GM23338 (cell line): ENCODE data around the gene AMPH. TPM values are rescaled to one million over a fixed set of nuclear protein-coding genes. Genes with fewer than 3 reads are reported as not detected.

ENCODE experiments used
- ATAC-seq: fragments of 200-7000 bp; cut with Tn5 transposase; 3 replicates; pipeline ENCODE4 v1.9.1; 2020
- DNase-seq: peaks from one replicate; pipeline ENCODE4 v3.0.0-alpha.2; 2015; ENCODE audit warnings: low spot score
- H2AFZ ChIP-seq: fragments of 200-600 bp; sonication (generic); 2 replicates; pipeline ENCODE4 v1.8.0; 2016; ENCODE audit warnings: antibody characterized with exemption, mild to moderate bottlenecking, moderate library complexity
- H3F3A ChIP-seq: fragments of 200-600 bp; sonication (generic); replicated peaks from 2 replicates; pipeline ENCODE4 v1.8.0; 2017; ENCODE audit warnings: antibody characterized with exemption, mixed run types, low read depth
- H3K27ac ChIP-seq: fragments of 200-600 bp; sonication (generic); 2 replicates; pipeline ENCODE4 v1.6.1; 2016; ENCODE audit warnings: low read depth
- H3K27me3 ChIP-seq: fragments of 200-600 bp; sonication (generic); 2 replicates; pipeline ENCODE4 v1.8.0; 2016; ENCODE audit warnings: mild to moderate bottlenecking, mixed run types, moderate library complexity; ENCODE audit not compliant: insufficient read depth
- H3K36me3 ChIP-seq: fragments of 200-600 bp; sonication (generic); 2 replicates; pipeline ENCODE4 v1.8.0; 2016; ENCODE audit warnings: mild to moderate bottlenecking; ENCODE audit not compliant: insufficient read depth
- H3K4me1 ChIP-seq: fragments of 200-600 bp; sonication (generic); 2 replicates; pipeline ENCODE4 v1.8.0; 2016; ENCODE audit warnings: mild to moderate bottlenecking, moderate library complexity; ENCODE audit not compliant: insufficient read depth
- H3K4me2 ChIP-seq: fragments of 200-600 bp; sonication (generic); 2 replicates; pipeline ENCODE4 v1.7.1; 2017; ENCODE audit warnings: mixed run types
- H3K4me3 ChIP-seq: fragments of 200-600 bp; sonication (generic); 2 replicates; pipeline ENCODE4 v1.6.1; 2016; ENCODE audit warnings: mixed run types
- H3K79me2 ChIP-seq: fragments of 200-600 bp; sonication (generic); replicated peaks from 2 replicates; pipeline ENCODE4 v1.8.0; 2017; ENCODE audit warnings: mild to moderate bottlenecking; ENCODE audit not compliant: insufficient read depth
- H3K9me2 ChIP-seq: fragments of 200-600 bp; sonication (generic); 2 replicates; pipeline ENCODE4 v1.8.0; 2017; ENCODE audit not compliant: insufficient read depth
- H4K20me1 ChIP-seq: fragments of 200-600 bp; sonication (generic); replicated peaks from 2 replicates; pipeline ENCODE4 v1.8.0; 2017; ENCODE audit warnings: mild to moderate bottlenecking; ENCODE audit not compliant: insufficient read depth
- H3K27ac Mint-ChIP-seq: 2 replicates; pipeline ENCODE4 v1.8.0; 2020; ENCODE audit warnings: inconsistent platforms, mild to moderate bottlenecking, moderate library complexity, mixed read lengths
- H3K27me3 Mint-ChIP-seq: 3 replicates; pipeline ENCODE4 v1.8.0; 2022; ENCODE audit warnings: low read depth, mild to moderate bottlenecking, moderate library complexity, mixed read lengths, inconsistent platforms; ENCODE audit not compliant: insufficient read depth, poor library complexity
- H3K36me3 Mint-ChIP-seq: 3 replicates; pipeline ENCODE4 v1.8.0; 2021; ENCODE audit warnings: low read depth, mild to moderate bottlenecking, inconsistent platforms, moderate library complexity, mixed read lengths
- H3K4me1 Mint-ChIP-seq: 3 replicates; pipeline ENCODE4 v1.8.0; 2020; ENCODE audit warnings: mild to moderate bottlenecking, inconsistent platforms, mixed read lengths
- H3K4me3 Mint-ChIP-seq: 3 replicates; pipeline ENCODE4 v1.8.0; 2021; ENCODE audit warnings: moderate library complexity, mild to moderate bottlenecking, inconsistent platforms, mixed read lengths
- H3K9me3 Mint-ChIP-seq: 3 replicates; pipeline ENCODE4 v1.8.0; 2020; ENCODE audit warnings: moderate library complexity, mild to moderate bottlenecking, inconsistent platforms, mixed read lengths
- CREB1 ChIP-seq: fragments of 250-450 bp; sonication (Bioruptor Pico); IDR thresholded peaks from 2 replicates; pipeline ENCODE4 v1.5.0; 2020; ENCODE audit warnings: low read depth, mild to moderate bottlenecking, moderate library complexity
- EZH2 ChIP-seq: fragments of 200-600 bp; sonication (generic); IDR thresholded peaks from one replicate; pipeline ENCODE4 v1.8.0; 2017; ENCODE audit warnings: antibody characterized with exemption, mild to moderate bottlenecking, low read depth; ENCODE audit not compliant: unreplicated experiment
- EZH2phosphoT487 ChIP-seq: fragments of 200-600 bp; sonication (generic); IDR thresholded peaks from one replicate; pipeline ENCODE4 v1.8.1; 2018; ENCODE audit warnings: antibody characterized with exemption; ENCODE audit not compliant: unreplicated experiment
- JUNB ChIP-seq: IDR thresholded peaks from one replicate; pipeline ENCODE4 v1.6.1; 2016; ENCODE audit warnings: antibody characterized with exemption; ENCODE audit not compliant: unreplicated experiment
- NANOG ChIP-seq: IDR thresholded peaks from 2 replicates; pipeline ENCODE4 v1.6.1; 2016; ENCODE audit warnings: antibody characterized with exemption, borderline replicate concordance
- STAT1 ChIP-seq: IDR thresholded peaks from one replicate; pipeline ENCODE4 v1.6.1; 2016; ENCODE audit warnings: antibody characterized with exemption; ENCODE audit not compliant: unreplicated experiment
- ZNF114 ChIP-seq: fragments of 250-450 bp; sonication (Bioruptor Pico); IDR thresholded peaks from 2 replicates; pipeline ENCODE4 v1.5.0; 2020; ENCODE audit warnings: mild to moderate bottlenecking, moderate library complexity
- polyA plus RNA-seq: library from polyadenylated mRNA; unstranded; fragments of >200 nt; fragmentation: Nextera tagmentation; extraction: Ambion mirVana; gene quantifications from 2 replicates; pipeline ENCODE4 v1.2.1, GENCODE V29; 2016
- total RNA-seq: library from RNA; depleted of rRNA; stranded (reverse); fragments of >200 nt; shearing (Covaris generic); gene quantifications from 2 replicates; pipeline ENCODE4 v1.2.3, GENCODE V29; 2014
- TF ChIP-seq, protein P1 (sequence below): IDR thresholded peaks from one replicate; pipeline ENCODE4 v1.6.1; 2018; ENCODE audit warnings: antibody characterized with exemption; ENCODE audit not compliant: unreplicated experiment
- TF ChIP-seq, protein P2 (sequence below), 2 experiments: fragments of 200-600 bp in 1 of 2; sonication (generic) in 1 of 2; conservative IDR thresholded peaks; 2 replicates each; pipeline versions ENCODE4 v1.5.1 to v1.6.1; 2016 to 2017; ENCODE audit warnings: antibody characterized with exemption in 2 of 2, low read depth in 2 of 2, mild to moderate bottlenecking in 2 of 2, moderate library complexity in 1 of 2

AMPH gene
- total and polyA plus RNA-seq, 2 experiments from 2014 or later, result 4.8 to 10.2 TPM

DNA sequence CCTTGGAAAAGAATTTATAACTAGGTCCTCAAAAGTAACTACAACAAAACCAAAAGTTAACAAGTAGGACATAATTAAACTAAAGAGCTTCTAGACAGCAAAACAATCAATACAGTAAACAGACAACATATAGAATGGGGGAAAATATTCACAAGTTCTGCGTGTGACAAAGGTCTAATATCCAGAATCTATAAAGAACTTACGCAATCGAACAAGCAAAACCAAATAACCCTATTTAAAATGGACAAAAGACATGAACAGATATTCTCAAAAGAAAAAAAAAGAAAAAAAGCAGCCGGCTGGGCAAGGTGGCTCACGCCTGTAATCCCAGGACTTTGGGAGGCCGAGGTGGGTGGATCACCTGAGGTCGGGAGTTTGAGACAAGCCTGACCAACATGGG, 33.8 kb upstream of the AMPH start:
- H3K27me3 ChIP-seq, result no peaks in the 10 kb centered on the region
- H3K4me1 Mint-ChIP-seq, result peaks cover 3% of the 10 kb centered on the region; the same call in 1 of the 3 replicates
- H4K20me1 ChIP-seq, result no peaks in the 10 kb centered on the region
- H3K9me2 ChIP-seq, result no peaks in the 10 kb centered on the region
- no peak overlapping the region for H3K27ac ChIP-seq
- TF ChIP-seq JUNB (no peak), CREB1 (CRISPR knock-in tag) (no peak), NANOG (no peak), STAT1 (no peak), EZH2phosphoT487 (no peak), EZH2 (no peak), ZNF114 (CRISPR knock-in tag) (no peak)
- TF ChIP-seq, protein P1, sequence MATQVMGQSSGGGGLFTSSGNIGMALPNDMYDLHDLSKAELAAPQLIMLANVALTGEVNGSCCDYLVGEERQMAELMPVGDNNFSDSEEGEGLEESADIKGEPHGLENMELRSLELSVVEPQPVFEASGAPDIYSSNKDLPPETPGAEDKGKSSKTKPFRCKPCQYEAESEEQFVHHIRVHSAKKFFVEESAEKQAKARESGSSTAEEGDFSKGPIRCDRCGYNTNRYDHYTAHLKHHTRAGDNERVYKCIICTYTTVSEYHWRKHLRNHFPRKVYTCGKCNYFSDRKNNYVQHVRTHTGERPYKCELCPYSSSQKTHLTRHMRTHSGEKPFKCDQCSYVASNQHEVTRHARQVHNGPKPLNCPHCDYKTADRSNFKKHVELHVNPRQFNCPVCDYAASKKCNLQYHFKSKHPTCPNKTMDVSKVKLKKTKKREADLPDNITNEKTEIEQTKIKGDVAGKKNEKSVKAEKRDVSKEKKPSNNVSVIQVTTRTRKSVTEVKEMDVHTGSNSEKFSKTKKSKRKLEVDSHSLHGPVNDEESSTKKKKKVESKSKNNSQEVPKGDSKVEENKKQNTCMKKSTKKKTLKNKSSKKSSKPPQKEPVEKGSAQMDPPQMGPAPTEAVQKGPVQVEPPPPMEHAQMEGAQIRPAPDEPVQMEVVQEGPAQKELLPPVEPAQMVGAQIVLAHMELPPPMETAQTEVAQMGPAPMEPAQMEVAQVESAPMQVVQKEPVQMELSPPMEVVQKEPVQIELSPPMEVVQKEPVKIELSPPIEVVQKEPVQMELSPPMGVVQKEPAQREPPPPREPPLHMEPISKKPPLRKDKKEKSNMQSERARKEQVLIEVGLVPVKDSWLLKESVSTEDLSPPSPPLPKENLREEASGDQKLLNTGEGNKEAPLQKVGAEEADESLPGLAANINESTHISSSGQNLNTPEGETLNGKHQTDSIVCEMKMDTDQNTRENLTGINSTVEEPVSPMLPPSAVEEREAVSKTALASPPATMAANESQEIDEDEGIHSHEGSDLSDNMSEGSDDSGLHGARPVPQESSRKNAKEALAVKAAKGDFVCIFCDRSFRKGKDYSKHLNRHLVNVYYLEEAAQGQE, result no peak
- H3K27ac Mint-ChIP-seq, result no peak overlapping the region
- no peak overlapping the region for H3K4me3 Mint-ChIP-seq
- DNase-seq, result no peak
- H3K36me3 ChIP-seq, result no peaks in the 10 kb centered on the region
- H3K4me2 ChIP-seq, result no peak overlapping the region
- no peak overlapping the region for H3K4me3 ChIP-seq
- no peak for ATAC-seq
- no peaks in the 10 kb centered on the region; the same call in 2 of the 3 replicates for H3K36me3 Mint-ChIP-seq
- H3K27me3 Mint-ChIP-seq, result peaks cover 2% of the 10 kb centered on the region
- H3K9me3 Mint-ChIP-seq, result no peaks in the 10 kb centered on the region; the same call in 1 of the 3 replicates
- no peak overlapping the region for H2AFZ ChIP-seq
- no peaks in the 10 kb centered on the region for H3K4me1 ChIP-seq
- no peaks in the 10 kb centered on the region for H3K79me2 ChIP-seq
- H3F3A ChIP-seq, result no peaks in the 10 kb centered on the region

DNA sequence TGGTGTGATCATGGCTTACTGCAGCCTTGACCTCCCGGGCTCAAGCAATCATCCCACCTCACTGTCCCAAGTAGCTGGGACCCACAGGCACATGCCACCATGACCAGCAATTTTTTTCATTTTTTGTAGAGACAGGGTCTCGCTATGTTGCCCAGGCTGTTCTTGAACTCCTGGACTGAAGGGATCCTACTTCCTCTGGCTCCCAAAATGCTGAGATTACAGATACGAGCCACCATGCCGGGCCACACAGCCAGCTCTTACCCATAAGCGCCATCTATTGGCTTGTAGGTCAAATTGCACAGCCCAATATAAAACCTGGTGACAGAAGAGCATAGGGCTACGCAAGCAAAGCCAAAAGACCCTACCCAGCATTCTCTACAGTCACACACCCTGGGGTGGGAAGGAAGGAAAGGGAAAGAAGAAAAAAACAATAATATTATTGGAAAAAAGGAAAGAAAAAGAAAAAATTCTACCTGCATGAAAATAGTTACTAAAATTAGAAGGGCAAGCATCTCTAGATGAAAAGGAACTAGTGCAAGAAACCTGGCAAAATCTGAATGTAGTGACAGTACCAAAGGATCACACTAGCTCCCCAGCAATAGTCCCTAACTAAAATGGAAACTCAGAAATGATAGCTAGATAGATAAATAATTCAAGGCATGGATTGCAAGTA, 29.4 kb upstream of the AMPH start:
- no peaks in the 10 kb centered on the region for H3K9me2 ChIP-seq
- Mint-ChIP-seq H3K27me3 (peaks cover 2% of the 10 kb centered on the region), H3K27ac (no peak overlapping the region), H3K4me3 (no peak overlapping the region), H3K9me3 (no peaks in the 10 kb centered on the region; the same call in none of the 3 replicates), H3K4me1 (peaks cover 2% of the 10 kb centered on the region; the same call in 1 of the 3 replicates), H3K36me3 (no peaks in the 10 kb centered on the region; the same call in 2 of the 3 replicates)
- no peaks in the 10 kb centered on the region for H3K4me1 ChIP-seq
- no peaks in the 10 kb centered on the region for H3F3A ChIP-seq
- H4K20me1 ChIP-seq, result no peaks in the 10 kb centered on the region
- H3K4me3 ChIP-seq, result no peak overlapping the region
- H3K27ac ChIP-seq, result no peak overlapping the region
- ATAC-seq (peak; percentile 96), DNase-seq (peak; percentile 84)
- TF ChIP-seq CREB1 (CRISPR knock-in tag), result no peak
- TF ChIP-seq, protein P2, sequence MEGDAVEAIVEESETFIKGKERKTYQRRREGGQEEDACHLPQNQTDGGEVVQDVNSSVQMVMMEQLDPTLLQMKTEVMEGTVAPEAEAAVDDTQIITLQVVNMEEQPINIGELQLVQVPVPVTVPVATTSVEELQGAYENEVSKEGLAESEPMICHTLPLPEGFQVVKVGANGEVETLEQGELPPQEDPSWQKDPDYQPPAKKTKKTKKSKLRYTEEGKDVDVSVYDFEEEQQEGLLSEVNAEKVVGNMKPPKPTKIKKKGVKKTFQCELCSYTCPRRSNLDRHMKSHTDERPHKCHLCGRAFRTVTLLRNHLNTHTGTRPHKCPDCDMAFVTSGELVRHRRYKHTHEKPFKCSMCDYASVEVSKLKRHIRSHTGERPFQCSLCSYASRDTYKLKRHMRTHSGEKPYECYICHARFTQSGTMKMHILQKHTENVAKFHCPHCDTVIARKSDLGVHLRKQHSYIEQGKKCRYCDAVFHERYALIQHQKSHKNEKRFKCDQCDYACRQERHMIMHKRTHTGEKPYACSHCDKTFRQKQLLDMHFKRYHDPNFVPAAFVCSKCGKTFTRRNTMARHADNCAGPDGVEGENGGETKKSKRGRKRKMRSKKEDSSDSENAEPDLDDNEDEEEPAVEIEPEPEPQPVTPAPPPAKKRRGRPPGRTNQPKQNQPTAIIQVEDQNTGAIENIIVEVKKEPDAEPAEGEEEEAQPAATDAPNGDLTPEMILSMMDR (conservative IDR thresholded peaks at IDR 0.05; ENCODE audit: low read depth in 2 of 2), result peak; percentile 88 to 92
- no peak overlapping the region for H3K4me2 ChIP-seq
- H3K79me2 ChIP-seq, result no peaks in the 10 kb centered on the region
- no peak overlapping the region for H2AFZ ChIP-seq
- H3K27me3 ChIP-seq, result no peaks in the 10 kb centered on the region
- no peaks in the 10 kb centered on the region for H3K36me3 ChIP-seq
